HG02884 (cell line): Measurements from ENCODE around the gene MYOCD.
"Not testable (repeated sequence)": the region's sequence is repeated elsewhere in the genome, so short reads cannot be mapped to it uniquely, and the experiment has no call there.

Experiments used
- ATAC-seq: cut with Tn5 transposase; IDR thresholded peaks from one replicate; pipeline ENCODE4 v1.9.1; 2021; ENCODE audit warnings: mild to moderate bottlenecking, moderate library complexity; ENCODE audit not compliant: unreplicated experiment

Gene MYOCD, protein sequence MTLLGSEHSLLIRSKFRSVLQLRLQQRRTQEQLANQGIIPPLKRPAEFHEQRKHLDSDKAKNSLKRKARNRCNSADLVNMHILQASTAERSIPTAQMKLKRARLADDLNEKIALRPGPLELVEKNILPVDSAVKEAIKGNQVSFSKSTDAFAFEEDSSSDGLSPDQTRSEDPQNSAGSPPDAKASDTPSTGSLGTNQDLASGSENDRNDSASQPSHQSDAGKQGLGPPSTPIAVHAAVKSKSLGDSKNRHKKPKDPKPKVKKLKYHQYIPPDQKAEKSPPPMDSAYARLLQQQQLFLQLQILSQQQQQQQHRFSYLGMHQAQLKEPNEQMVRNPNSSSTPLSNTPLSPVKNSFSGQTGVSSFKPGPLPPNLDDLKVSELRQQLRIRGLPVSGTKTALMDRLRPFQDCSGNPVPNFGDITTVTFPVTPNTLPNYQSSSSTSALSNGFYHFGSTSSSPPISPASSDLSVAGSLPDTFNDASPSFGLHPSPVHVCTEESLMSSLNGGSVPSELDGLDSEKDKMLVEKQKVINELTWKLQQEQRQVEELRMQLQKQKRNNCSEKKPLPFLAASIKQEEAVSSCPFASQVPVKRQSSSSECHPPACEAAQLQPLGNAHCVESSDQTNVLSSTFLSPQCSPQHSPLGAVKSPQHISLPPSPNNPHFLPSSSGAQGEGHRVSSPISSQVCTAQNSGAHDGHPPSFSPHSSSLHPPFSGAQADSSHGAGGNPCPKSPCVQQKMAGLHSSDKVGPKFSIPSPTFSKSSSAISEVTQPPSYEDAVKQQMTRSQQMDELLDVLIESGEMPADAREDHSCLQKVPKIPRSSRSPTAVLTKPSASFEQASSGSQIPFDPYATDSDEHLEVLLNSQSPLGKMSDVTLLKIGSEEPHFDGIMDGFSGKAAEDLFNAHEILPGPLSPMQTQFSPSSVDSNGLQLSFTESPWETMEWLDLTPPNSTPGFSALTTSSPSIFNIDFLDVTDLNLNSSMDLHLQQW

GRCh38 chr17:12665263-12666210, at the start of gene MYOCD:
Gene MYOCD (plus strand): TSS chr17:12665890. CDS start chr17:12666189, 299 bp downstream.
- no peak for ATAC-seq

DNA sequence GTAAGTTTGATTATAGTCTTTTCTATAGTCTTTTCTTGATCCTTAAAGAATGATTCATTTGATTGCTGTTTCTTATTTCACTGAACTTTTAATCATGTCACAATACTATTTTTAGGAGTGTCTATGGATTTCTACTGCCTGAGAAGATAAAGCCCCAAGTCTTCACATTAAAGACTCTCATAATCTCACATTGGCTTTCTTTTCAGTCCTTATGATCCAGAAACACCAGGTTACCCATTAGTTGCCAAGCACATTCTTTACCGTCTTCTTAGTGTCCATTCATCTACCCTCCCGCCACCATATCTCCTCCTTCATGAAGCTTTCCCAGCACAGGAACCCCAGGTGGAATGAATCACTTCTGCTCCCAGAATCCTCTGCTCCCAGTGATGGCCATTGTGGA, 49.5 kb upstream of the MYOCD start:
- ATAC-seq: no peak

- no peak for ATAC-seq
Measured at GRCh38 chr17:12618557-12618956, 47.1 kb upstream of the MYOCD start.

DNA sequence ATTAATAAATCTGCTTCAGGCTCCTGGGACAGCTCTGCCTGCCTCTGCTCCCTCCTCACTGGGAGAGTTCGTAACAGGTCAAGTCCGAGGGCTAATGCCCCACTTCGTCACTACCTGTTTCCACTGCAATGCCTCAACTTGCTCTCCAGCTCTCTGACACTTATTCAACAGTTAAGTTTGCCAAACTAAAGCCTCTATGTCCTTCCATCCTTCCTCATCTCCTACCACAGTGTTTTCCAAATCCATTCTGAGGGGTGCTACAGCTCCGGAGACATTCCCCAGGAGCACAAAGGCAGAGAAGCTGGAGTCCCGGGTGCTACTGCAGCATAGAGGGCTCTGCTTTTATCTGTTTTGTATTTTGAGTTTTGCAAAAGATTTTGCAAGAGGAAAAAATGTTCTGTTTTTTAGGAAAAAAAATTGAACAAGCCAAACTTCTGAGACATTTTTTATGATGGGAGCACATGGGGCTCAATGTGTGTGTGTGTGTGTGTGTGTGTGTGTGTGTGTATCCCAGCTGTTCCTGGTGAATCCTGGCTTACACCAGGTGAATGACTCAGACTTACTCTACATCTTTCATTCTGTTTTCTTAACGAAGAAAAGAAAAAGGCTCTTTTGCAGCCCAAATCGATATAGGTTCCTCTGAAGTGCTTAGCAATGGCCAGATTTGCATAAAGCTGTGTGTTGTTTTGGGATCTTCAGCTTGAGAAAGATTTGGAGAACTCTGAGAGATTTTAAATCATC, 46.1 kb upstream of the MYOCD start:
- ATAC-seq: no peak

GRCh38 chr17:12620200-12620720, 45.4 kb upstream of the MYOCD start:
- ATAC-seq: no peak

DNA sequence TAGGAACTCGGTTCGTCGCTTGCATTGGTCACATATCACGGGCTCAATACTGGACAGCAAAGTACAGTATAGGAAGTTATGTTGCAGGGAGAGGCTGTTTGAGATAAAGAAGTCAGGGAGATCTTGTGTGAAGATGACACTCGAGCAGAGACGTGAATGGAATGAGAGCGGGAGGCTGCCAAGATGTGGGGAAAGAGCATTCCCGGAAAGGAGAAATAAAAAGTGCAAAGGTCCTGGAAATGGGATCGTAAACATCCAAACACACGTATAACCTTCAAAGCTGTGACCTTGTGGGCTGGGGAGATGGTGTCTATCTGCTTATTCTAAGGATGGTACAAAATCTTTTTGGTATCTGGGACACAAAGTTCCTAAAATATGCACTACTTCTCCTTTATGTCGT, 43.0 kb upstream of the MYOCD start:
- ATAC-seq: no peak

DNA sequence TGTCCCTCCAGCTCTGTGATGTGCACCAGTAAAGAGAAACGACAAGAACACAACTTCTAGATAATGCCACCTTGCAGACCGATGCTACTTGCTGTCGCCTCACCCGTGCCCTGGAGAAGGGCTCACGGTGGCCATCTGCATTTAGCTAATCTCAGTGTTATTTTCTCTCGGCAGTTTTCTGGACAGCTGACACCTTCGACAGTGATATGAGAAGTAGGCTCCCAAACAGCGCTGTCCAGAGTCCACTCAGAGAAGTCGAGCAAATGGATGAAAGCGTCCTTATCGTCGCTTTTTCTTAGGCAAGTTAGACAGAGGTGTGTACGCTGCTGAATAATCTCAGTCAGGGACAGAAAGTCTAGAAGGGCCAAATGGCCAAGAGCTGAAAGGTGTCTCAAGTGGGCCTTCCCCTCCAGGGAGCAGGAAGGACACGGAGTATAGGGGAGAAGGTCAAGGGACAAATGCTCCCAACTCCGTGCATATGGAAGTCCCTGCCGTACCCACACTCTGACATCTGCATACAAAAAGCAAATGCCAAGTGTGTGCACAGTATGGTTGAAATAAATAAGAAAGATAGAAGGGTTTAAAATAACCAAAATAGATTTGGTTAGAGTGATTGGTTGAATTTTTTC, 42.4 kb upstream of the MYOCD start:
- ATAC-seq: no peak

DNA sequence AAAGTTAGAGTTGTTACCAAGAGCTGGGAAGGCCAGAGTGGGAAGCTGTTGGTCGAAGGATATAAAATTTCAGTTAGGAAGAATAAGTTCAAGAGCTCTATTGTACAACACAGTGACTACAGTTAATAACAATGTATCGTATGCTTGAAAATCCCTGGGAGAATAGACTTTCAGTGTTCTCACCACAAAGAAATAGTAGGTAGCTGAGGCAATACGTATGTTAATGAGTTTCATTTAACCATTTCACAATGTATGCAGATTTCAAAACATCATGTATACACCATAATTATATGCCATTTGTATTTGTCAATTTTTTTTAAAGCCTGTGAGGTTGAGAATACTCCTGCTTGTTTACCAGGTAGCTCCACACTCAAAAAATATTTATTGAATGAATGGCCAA, 41.5 kb upstream of the MYOCD start:
- ATAC-seq: no peak

DNA sequence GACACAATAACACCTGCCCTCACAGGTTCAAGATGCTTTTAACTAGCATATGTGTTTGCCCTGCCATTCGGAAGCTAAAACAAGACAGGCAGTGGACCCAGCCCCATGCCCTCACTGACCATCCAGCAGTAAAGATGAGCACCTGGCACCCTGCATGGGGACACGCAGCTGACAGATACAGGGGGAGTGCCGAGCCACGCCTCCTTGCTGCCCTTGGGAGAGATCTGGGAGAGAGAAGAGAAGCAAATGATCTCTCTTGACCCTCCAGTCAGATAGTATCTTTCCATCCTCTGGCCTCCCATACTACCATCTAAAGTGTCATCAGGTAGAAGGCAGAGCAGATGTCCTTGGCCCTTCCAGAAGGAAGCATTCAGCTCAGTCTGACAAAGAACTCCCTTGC, 40.6 kb upstream of the MYOCD start:
- ATAC-seq: no peak

DNA sequence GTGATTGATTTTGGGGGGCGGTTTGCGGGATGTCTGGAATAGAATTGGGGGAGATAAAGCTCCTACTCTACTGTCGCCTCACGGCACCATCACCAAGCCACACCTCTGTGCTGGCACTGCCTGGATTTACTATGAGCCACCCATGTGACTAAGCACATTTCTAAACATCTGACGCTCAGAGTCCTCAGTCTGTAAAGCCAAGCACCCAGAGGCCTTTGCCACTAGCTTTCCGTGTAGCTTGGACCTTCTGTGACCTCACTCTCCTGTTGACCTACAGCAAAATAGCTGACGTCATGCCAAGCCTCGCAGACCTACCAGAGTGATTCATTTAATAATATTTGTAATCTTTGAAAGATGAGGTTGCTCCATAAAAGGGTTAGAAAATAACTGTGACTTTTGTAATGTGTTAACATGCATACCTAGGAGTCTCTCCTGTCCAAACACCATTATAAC, 38.5 kb upstream of the MYOCD start:
- no peak for ATAC-seq

GRCh38 chr17:12627781-12628451, 37.8 kb upstream of the MYOCD start:
- ATAC-seq: no peak

GRCh38 chr17:12631076-12631475, 34.6 kb upstream of the MYOCD start:
- no peak for ATAC-seq

DNA sequence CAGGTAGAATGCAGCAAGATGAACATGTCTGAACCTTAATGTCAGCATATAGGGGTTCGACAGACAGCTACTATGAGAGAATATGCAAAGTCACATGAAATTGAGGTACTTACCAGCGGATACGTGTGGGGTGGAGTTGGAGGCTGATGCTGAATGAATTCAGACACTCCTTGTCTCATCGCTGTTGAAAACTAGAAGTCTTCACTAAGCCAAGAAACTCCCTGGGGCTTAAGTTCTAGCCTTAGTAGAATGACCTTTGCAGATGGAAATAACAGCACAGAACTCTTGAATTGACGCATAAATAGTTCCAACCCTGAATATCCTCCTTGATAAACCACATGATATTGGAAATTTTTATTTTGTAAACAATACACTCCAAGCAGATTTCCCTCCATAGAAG, 32.9 kb upstream of the MYOCD start:
- no peak for ATAC-seq

DNA sequence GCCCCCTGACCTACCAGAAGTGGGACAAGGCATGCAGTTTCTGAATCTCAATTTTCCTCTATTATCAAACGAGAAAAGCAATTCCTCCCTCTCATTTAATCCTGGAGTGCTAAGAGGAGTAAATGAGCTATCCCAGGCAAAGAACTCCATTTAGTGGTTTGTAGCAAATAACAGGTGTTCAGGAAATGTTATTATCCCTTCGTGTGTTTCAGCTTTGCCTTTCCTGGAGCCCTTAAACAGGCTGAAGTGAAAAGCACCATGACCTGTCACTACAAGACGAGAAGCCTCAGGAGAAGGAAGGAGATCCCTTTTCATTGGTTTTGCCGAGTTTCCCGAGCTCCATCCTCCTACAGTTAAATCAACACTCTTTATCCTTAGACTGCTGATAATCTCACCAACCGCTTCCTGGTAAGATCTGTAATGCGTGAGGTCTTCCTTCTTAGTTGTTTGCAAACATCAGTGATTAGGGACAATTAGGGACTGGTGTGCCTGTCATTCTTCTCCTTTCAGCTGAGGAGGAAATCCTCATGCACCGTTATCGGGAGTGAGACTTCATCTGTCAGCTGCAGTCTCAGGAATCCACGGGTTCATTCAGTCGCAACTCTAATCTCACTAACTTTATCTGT, 30.8 kb upstream of the MYOCD start:
- no peak for ATAC-seq

- not testable (repeated sequence) for ATAC-seq
Measured at GRCh38 chr17:12635996-12636395, 29.7 kb upstream of the MYOCD start.

- no peak for ATAC-seq
Measured at GRCh38 chr17:12637015-12637414, 28.7 kb upstream of the MYOCD start.

DNA sequence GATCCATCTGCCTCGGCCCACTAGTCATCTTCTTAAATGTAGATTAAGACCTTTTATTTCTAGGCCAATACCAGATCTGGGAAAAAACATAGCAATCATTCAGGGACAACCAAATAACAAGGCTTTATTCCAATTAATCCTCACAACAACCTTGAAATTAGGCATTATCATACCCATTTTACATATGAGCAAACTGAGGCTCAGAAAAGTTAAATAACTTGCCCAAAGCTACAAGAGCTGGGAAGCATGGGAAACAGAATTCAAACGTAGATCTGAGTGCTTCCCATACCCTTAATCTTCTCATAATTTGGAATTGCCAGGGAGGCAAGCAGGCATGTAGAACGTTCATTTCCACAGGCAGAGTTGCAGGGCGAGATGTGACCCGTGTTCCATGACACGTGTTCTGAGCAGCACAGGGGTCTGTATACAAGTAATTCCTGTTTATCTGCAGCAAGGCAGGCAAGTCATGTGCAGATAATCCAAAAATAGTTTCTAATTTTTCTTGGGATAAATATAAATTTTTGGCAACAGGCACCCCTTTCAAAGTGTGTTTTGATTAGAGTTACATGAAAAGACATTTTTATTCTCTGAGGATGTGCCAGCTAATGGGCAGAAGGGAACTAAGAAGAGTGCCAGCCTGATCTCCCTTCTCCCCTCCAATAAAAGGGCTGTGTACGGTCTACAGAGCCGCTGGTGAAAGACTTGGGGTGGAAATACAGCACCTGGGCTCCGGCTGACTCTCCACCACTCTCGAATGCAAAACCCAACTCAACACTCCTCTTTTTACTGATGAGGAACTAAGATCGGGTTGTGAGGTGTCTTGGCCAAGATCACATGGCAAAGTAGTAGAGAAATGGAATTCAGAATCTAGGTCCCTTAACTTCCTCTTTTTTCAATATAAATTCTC, 27.7 kb upstream of the MYOCD start:
- ATAC-seq: no peak
